ENCODE data around the gene NEIL3.
"Not testable (repeated sequence)": the region's sequence is repeated elsewhere in the genome, so short reads cannot be mapped to it uniquely, and the experiment has no call there.

The NEIL3 gene

GRCh38 chr4:177304094-177304493 is 5.6 kb upstream of the NEIL3 start:
- FAIRE-seq: no peak
- TF ChIP-seq TAF1 (IDR thresholded peaks at IDR 0.05; ENCODE audit: borderline replicate concordance, low read depth, low read length): no peak
- no peak for TF ChIP-seq POLR2AphosphoS5 (IDR thresholded peaks at IDR 0.05; ENCODE audit: low read depth, low read length)
- no peak for TF ChIP-seq POLR2A (IDR thresholded peaks at IDR 0.05; ENCODE audit: low read depth, low read length)
- no peak for DNase-seq (ENCODE audit: insufficient read length)

GRCh38 chr4:177304864-177305263 is 4.8 kb upstream of the NEIL3 start:
- FAIRE-seq: not testable (repeated sequence)

DNA sequence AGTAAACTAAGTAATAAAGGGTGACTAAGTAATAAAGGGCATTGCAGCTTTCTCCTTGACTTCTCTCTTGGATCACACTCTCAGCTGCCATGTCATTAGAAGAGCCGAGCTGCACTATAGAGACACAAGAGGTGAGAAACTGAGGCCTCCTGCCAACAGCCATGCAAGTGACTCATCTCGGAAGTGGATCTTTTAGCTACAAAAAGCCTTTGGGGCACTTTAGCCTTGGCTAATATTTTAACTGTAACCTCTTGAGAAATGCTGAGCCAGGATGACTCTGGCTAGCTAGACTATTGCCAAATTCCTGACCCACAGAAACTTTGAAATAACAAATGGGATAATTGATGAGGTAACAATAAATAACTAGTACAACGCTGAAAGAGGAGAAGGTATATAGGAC is 1.5 kb upstream of the NEIL3 start:
- DNase-seq (ENCODE audit: insufficient read length) (no peak), FAIRE-seq (no peak)
- TF ChIP-seq POLR2AphosphoS5 (IDR thresholded peaks at IDR 0.05; ENCODE audit: low read depth, low read length): no peak
- TF ChIP-seq POLR2A (IDR thresholded peaks at IDR 0.05; ENCODE audit: low read depth, low read length): no peak
- TF ChIP-seq TAF1 (IDR thresholded peaks at IDR 0.05; ENCODE audit: borderline replicate concordance, low read depth, low read length): no peak

More at GRCh38 chr4:177304864-177305263, 4.8 kb upstream of the NEIL3 start:
- DNase-seq (ENCODE audit: insufficient read length): not testable (repeated sequence)

- no peak for FAIRE-seq
- DNase-seq (ENCODE audit: insufficient read length): no peak
- TF ChIP-seq POLR2A (IDR thresholded peaks at IDR 0.05; ENCODE audit: low read depth, low read length): no peak
Observed at GRCh38 chr4:177308847-177309521, 690 bp upstream of the NEIL3 start.

GRCh38 chr4:177311589-177311988 is 1.9 kb downstream of the NEIL3 start:
- DNase-seq (ENCODE audit: insufficient read length) (no peak), FAIRE-seq (no peak)
- no peak for TF ChIP-seq POLR2A (IDR thresholded peaks at IDR 0.05; ENCODE audit: low read depth, low read length)
- TF ChIP-seq POLR2AphosphoS5 (IDR thresholded peaks at IDR 0.05; ENCODE audit: low read depth, low read length): no peak
- no peak for TF ChIP-seq TAF1 (IDR thresholded peaks at IDR 0.05; ENCODE audit: borderline replicate concordance, low read depth, low read length)

- no peak for DNase-seq (ENCODE audit: insufficient read length)
- FAIRE-seq: no peak
- no peak for TF ChIP-seq TAF1 (IDR thresholded peaks at IDR 0.05; ENCODE audit: borderline replicate concordance, low read depth, low read length)
- no peak for TF ChIP-seq POLR2A (IDR thresholded peaks at IDR 0.05; ENCODE audit: low read depth, low read length)
- TF ChIP-seq POLR2AphosphoS5 (IDR thresholded peaks at IDR 0.05; ENCODE audit: low read depth, low read length): no peak
Observed at GRCh38 chr4:177313263-177313662, 3.6 kb downstream of the NEIL3 start.

DNA sequence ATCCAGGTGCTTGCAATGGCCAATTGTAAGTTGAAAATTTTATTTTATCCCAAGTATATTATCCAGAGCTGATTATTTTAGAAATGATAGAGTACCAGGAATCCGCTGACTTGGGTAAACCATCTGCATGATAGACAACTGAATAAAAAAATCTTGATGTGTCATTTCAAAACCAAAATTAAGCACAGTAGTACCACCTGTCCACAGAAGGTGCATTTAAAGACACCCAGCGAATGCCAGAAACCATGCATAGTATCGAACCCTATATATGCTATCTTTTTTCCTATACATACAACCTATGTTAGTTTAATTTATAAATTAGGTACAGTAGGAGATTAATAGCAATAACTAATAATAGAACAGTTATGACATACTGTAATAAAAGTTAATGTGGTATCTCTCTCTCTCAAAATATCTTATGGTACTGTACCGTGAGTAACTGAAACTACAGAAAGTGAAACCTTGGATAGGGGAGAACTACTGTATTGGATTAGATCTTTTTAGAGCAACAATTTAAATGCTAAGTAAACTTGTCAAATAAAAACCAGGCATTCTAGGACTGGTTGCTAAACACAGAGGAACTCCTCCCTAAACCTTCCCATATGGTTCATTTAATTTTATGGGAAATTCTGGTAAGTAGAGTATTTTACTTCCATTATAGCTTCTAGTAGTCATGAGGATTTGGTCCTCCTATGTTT is 6.2 kb downstream of the NEIL3 start:
- FAIRE-seq: no peak
- no peak for DNase-seq (ENCODE audit: insufficient read length)
- TF ChIP-seq POLR2A (IDR thresholded peaks at IDR 0.05; ENCODE audit: low read depth, low read length) (no peak), POLR2AphosphoS5 (IDR thresholded peaks at IDR 0.05; ENCODE audit: low read depth, low read length) (no peak), TAF1 (IDR thresholded peaks at IDR 0.05; ENCODE audit: borderline replicate concordance, low read depth, low read length) (no peak)

DNA sequence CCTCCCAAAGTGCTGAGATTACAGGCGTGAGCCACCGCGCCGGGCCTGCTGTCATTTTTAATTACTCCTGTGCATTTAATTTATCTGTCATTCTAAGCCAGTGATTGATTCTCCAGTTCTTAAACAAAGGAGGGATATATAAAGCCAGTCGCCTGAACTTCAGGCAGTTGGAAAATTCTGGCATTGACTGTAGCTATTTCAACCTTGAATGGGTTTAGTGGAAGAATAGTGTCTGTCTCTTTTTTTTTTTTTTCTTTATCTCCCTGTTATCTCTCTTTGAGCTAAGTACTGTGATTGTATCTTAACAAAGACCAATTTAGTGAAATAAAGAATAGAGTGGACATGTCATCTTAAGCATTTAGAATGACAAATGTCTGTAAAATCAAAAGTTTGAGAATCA is 11.0 kb downstream of the NEIL3 start:
- no peak for DNase-seq (ENCODE audit: insufficient read length)
- FAIRE-seq: no peak
- TF ChIP-seq POLR2A (IDR thresholded peaks at IDR 0.05; ENCODE audit: low read depth, low read length) (no peak), TAF1 (IDR thresholded peaks at IDR 0.05; ENCODE audit: borderline replicate concordance, low read depth, low read length) (no peak), POLR2AphosphoS5 (IDR thresholded peaks at IDR 0.05; ENCODE audit: low read depth, low read length) (no peak)

- DNase-seq (ENCODE audit: insufficient read length) (no peak), FAIRE-seq (no peak)
- TF ChIP-seq POLR2A (IDR thresholded peaks at IDR 0.05; ENCODE audit: low read depth, low read length) (no peak), TAF1 (IDR thresholded peaks at IDR 0.05; ENCODE audit: borderline replicate concordance, low read depth, low read length) (no peak), POLR2AphosphoS5 (IDR thresholded peaks at IDR 0.05; ENCODE audit: low read depth, low read length) (no peak)
Observed at GRCh38 chr4:177321647-177322046, 12.0 kb downstream of the NEIL3 start.

GRCh38 chr4:177322266-177322665 is 12.6 kb downstream of the NEIL3 start:
- FAIRE-seq: no peak
- no peak for DNase-seq (ENCODE audit: insufficient read length)
- no peak for TF ChIP-seq TAF1 (IDR thresholded peaks at IDR 0.05; ENCODE audit: borderline replicate concordance, low read depth, low read length)
- TF ChIP-seq POLR2AphosphoS5 (IDR thresholded peaks at IDR 0.05; ENCODE audit: low read depth, low read length): no peak
- no peak for TF ChIP-seq POLR2A (IDR thresholded peaks at IDR 0.05; ENCODE audit: low read depth, low read length)

- FAIRE-seq: no peak
- DNase-seq (ENCODE audit: insufficient read length): no peak
- TF ChIP-seq TAF1 (IDR thresholded peaks at IDR 0.05; ENCODE audit: borderline replicate concordance, low read depth, low read length) (no peak), POLR2A (IDR thresholded peaks at IDR 0.05; ENCODE audit: low read depth, low read length) (no peak), POLR2AphosphoS5 (IDR thresholded peaks at IDR 0.05; ENCODE audit: low read depth, low read length) (no peak)
Observed at GRCh38 chr4:177322881-177323280, 13.2 kb downstream of the NEIL3 start.

GRCh38 chr4:177323416-177323815 is 13.7 kb downstream of the NEIL3 start:
- TF ChIP-seq POLR2A (IDR thresholded peaks at IDR 0.05; ENCODE audit: low read depth, low read length) (no peak), POLR2AphosphoS5 (IDR thresholded peaks at IDR 0.05; ENCODE audit: low read depth, low read length) (no peak), TAF1 (IDR thresholded peaks at IDR 0.05; ENCODE audit: borderline replicate concordance, low read depth, low read length) (no peak)
- DNase-seq (ENCODE audit: insufficient read length) (no peak), FAIRE-seq (peak; percentile 42)
